ENCODE results near the gene HYKK. TPM values are rescaled to one million over a fixed set of nuclear protein-coding genes. Genes with fewer than 3 reads are reported as not detected.

HYKK gene
- total RNA-seq, 1 experiment from 2014 or later: 3.1 TPM

DNA sequence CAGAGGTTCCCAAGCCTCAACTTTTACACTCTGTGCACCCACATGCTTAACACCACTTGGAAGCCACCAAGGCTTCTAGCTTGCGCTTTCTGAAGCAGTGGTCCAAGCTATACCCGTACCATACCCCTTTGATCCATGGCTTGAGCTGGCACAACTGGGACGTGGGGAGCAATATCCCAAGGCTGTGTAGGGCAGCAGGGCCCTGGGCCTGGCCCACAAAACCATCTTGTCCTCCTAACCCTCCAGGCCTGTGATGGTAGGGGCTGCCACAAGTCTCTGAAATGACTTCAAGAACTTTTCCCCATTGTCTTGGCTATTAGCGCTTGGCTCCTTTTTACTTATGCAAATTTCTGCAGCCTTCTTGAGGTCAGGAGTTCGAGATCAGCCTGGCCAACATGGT is 16.9 kb downstream of the HYKK start:
- Histone ChIP-seq H4K91ac (ENCODE audit: insufficient read length, low read depth, low read length) (no peak overlapping the region), H2AK5ac (ENCODE audit: insufficient read length, low read length) (no peak overlapping the region), H2BK15ac (ENCODE audit: low read depth, low read length) (no peak overlapping the region), H3K9me3 (ENCODE audit: control insufficient read depth, low read depth, low read length) (no peaks in the 10 kb centered on the region), H2BK5ac (ENCODE audit: insufficient read length, low read length) (no peak overlapping the region), H3K23ac (ENCODE audit: insufficient read length, low read depth, low read length) (no peak overlapping the region), H3K18ac (ENCODE audit: insufficient read length, low read depth, low read length) (no peak overlapping the region), H3K4me1 (ENCODE audit: insufficient read depth, low read length) (no peaks in the 10 kb centered on the region), H3K79me1 (ENCODE audit: insufficient read depth, low read depth, low read length, poor library complexity, severe bottlenecking) (no peaks in the 10 kb centered on the region), H3T11ph (ENCODE audit: low read length) (no peak overlapping the region), H3K14ac (ENCODE audit: insufficient read depth, low read length) (no peak overlapping the region), H2BK120ac (ENCODE audit: low read depth, low read length, poor library complexity, severe bottlenecking) (no peak overlapping the region), H2AFZ (ENCODE audit: low read length) (no peak overlapping the region), H2BK12ac (ENCODE audit: insufficient read length, low read depth, low read length) (no peak overlapping the region), H3K23me2 (ENCODE audit: insufficient read length, low read depth, low read length, poor library complexity, severe bottlenecking) (no peaks in the 10 kb centered on the region), H3K4ac (ENCODE audit: low read depth, low read length) (no peak overlapping the region), H2BK20ac (ENCODE audit: low read depth, low read length, poor library complexity, severe bottlenecking) (no peak overlapping the region), H3K27ac (ENCODE audit: insufficient read length, low read depth, low read length) (no peak overlapping the region), H4K20me1 (ENCODE audit: control insufficient read depth, insufficient read depth, insufficient read length) (no peaks in the 10 kb centered on the region), H4K5ac (ENCODE audit: insufficient read length, low read depth, low read length) (no peak overlapping the region), H3K56ac (ENCODE audit: insufficient read length, low read depth, low read length) (no peak overlapping the region), H3K9ac (ENCODE audit: extremely low read depth, insufficient read length, low read length) (no peak overlapping the region), H4K8ac (replicated peaks; ENCODE audit: insufficient read length, low read depth, low read length) (no peak overlapping the region), H3K27me3 (ENCODE audit: insufficient read depth, low read length) (no peaks in the 10 kb centered on the region), H3K4me2 (ENCODE audit: insufficient read depth, insufficient read length, low read length) (no peak overlapping the region), H3K79me2 (ENCODE audit: insufficient read depth, low read length) (no peaks in the 10 kb centered on the region)
- Mint-ChIP-seq H3K4me3 (no peak overlapping the region), H3K4me1 (no peaks in the 10 kb centered on the region), H3K27ac (no peak overlapping the region; a peak in 2 of 7 replicates), H3K36me3 (ENCODE audit: insufficient read depth in 1 of 3, low read depth in 3 of 3) (peaks cover 4 to 12% (median 11%) of the 10 kb centered on the region in 3 experiments), H3K9me3 (peaks cover 22 to 24% of the 10 kb centered on the region in 2 experiments; a peak in 4 of 5 replicates), H3K27me3 (ENCODE audit: low read depth) (peaks cover 2% of the 10 kb centered on the region)
- WGBS (ENCODE audit: extremely low coverage, insufficient read length, low lambda C conversion rate): no CpG with 5 or more reads among the region's 5 CpGs
- TF ChIP-seq, protein P1, sequence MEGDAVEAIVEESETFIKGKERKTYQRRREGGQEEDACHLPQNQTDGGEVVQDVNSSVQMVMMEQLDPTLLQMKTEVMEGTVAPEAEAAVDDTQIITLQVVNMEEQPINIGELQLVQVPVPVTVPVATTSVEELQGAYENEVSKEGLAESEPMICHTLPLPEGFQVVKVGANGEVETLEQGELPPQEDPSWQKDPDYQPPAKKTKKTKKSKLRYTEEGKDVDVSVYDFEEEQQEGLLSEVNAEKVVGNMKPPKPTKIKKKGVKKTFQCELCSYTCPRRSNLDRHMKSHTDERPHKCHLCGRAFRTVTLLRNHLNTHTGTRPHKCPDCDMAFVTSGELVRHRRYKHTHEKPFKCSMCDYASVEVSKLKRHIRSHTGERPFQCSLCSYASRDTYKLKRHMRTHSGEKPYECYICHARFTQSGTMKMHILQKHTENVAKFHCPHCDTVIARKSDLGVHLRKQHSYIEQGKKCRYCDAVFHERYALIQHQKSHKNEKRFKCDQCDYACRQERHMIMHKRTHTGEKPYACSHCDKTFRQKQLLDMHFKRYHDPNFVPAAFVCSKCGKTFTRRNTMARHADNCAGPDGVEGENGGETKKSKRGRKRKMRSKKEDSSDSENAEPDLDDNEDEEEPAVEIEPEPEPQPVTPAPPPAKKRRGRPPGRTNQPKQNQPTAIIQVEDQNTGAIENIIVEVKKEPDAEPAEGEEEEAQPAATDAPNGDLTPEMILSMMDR (conservative IDR thresholded peaks at IDR 0.05): no peak
- DNase-seq: no peak
